OCI-LY3 (cell line): ENCODE measurements around the gene BUD13.

ENCODE experiments used
- CTCF ChIP-seq: fragments of 200-600, 300-600 bp; sonication (generic); IDR thresholded peaks from 2 replicates; pipeline ENCODE4 v1.5.1; 2014; ENCODE audit warnings: antibody characterized with exemption, low read length, low read depth
- EZH2phosphoT487 ChIP-seq: fragments of 200-600 bp; shearing (Covaris generic); IDR thresholded peaks from 2 replicates; pipeline ENCODE4 v1.6.1; 2018; ENCODE audit warnings: antibody characterized with exemption, mixed run types, low read depth

GRCh38 chr11:116716621-116717020, 56.2 kb downstream of the BUD13 start:
- no peak for TF ChIP-seq CTCF
- no peak for TF ChIP-seq EZH2phosphoT487
